Stimulated activated naive CD4-positive, alpha-beta T cell treated with Interleukin-2 at 50 U/mL for 16 hours (primary cell): ENCODE results near the gene MS4A4E.
"Not testable (repeated sequence)": the region's sequence is repeated elsewhere in the genome, so short reads cannot be mapped to it uniquely, and the experiment has no call there.

ENCODE experiments used
- DNase-seq: peaks from one replicate; lab custom pipeline; 2025; lab: John Stamatoyannopoulos, UW

The MS4A4E gene

DNA sequence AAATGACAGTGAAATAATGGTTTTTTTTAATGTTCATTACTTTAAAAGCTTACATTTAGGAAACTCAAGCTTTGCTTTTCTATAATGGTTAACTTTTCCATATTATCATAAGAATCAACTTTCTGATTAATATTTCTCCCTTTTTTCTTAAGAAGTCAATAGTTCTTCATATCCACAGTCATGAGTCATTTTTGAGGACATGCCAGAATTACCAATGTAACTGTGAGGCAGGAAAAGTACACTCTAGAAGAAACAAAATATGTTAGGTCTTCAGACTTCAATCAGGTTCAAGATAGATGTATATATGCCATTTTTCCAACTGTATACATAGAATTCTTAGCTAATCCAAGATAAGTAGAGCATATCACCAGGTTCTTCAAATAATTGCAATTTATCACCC lies 70.9 kb downstream of the MS4A4E start:
- no peak for DNase-seq

DNA sequence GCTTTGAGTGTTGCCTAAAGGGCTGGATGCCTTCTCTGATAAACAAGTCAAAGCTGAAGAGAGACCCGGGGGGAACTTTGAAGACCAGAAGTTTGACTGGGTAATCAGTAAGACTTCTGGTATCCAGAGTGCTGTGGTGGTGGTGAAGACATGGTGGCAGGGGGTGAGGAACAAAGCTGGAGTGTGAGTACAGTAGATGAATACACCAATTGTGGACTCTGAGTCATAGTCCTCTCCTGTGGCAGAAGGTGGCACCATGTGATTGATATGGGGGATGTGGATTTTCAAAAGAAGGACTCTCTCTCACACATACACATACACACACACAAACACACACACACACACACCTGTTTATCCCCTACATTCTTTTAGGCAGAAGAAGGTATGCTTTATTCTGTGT lies 72.4 kb downstream of the MS4A4E start:
- no peak for DNase-seq

DNA sequence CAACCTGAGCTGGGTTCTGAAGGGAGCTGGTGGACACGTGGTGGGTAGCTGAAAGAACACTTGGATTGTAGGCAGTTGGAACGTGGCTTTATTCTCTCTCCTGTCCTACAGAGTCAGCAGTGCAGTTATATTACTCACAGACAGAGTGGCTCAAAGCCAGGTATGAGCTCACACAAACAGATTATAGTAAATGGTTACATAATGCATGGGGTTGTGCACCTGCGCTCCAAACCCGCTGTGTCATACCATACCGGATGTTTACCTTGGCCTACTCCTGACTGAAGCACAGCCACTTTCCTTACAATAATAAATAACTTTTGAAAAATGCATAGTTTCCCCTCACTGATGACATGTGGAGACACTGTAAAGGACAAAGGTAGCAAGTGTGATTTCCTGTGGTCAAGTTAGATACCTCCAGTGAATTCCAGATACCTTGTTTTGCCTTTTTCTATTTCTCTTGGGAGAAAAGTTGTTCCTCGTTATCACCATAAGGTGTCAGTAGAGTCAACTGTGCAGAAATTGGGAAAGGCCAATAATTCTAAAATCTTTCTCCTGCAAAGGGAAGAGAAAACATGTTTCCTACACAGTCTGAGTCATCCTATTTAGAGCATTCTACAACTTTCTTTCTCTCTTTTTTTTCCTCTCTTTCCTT lies 73.5 kb downstream of the MS4A4E start:
- DNase-seq = no peak

DNA sequence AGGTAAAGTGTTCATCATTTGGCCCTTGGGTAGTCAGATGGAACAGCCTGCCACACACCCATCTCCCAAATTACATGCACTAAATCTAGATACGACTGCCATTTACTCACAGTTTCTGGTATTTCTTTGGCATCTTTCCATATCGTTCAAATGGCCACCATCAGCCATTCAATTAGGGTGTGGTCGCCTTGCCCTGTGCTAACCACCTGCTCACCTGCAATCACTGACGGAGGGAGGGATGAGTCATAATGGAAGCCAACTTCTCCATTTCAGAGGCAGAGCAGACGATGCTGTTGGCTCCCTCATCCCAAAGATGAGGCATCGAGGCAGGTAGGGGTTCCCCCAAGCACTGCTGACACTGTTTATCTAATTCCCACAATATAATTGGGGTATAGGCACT lies 74.6 kb downstream of the MS4A4E start:
- no peak for DNase-seq

DNA sequence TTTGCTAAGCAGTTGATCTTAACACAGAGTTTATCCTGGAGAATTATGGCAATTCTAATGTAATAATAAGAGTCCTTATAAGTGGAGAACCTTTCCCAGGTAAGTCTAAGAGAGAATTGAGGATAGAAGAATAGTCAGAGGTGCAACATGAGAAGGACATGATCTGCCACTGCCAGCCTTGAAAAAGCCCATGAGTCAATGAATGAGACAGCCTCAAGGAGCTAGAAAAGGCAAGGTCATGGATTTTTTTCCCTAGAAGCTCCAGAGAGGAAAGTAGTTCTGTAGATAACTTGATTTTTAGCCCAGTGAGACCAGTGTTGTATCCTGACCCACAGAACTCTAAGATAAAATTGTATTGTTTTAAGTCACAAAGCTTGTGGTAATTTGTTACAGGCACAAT lies 77.0 kb downstream of the MS4A4E start:
- DNase-seq = no peak

DNA sequence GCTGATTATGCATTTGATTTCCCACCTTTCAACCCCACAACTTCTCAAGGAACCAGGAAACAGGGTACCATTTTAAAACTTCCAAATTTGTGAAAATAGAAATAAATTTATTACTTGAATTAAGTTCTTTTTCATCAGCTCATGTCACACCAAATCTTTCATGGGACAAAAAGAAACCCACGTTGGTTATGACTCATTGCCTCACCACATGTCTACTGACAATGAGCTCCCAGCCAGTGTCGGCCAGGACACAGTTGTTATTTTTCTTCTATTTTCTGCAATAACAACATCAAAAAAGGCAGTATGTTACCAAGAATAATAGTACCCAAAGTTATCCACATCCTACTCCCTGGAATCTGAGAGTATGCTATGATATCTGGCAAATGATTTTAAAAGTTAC lies 77.4 kb downstream of the MS4A4E start:
- DNase-seq = no peak

DNA sequence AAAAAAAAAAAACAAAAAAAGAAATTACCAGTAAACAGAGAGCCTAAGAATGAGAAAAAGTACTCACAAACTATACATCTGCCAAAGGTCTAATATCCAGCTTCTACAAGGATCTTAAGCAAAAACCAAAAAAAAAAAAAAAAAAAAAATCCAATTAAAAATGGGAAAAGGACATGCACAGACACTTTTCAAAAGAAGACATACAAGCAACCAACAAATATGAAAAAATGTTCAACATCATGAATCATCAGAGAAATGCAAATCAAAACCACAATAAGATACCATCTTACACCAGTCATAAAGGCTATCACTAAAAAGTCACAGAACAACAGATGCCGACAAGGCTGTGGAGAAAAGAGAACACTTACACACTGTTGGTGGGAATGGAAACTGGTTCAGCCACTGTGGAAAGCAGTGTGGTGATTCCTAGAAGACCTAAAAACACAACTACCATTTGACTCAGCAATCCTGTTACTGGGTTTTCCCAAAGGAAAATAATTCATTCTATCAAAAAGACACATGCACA lies 78.3 kb downstream of the MS4A4E start:
- no peak for DNase-seq

DNA sequence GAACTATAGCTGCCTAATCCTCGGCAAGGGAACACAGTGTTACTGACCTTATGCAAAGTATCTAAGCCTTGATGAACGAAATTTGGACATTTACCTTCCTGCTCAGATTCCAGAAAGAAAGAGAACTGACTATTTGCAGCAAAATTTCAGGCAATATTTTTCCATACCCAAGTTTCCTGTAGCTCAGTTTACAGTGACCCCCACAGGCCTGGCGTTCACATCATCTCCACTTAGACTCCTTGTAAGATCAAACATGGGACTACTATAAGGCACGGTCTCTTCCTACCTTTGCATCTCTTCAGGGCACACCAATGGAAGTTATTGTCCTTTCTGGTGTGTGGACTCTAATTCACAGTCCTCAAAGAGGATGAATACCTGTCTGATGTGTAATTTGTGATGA lies 81.2 kb downstream of the MS4A4E start:
- DNase-seq = no peak

DNA sequence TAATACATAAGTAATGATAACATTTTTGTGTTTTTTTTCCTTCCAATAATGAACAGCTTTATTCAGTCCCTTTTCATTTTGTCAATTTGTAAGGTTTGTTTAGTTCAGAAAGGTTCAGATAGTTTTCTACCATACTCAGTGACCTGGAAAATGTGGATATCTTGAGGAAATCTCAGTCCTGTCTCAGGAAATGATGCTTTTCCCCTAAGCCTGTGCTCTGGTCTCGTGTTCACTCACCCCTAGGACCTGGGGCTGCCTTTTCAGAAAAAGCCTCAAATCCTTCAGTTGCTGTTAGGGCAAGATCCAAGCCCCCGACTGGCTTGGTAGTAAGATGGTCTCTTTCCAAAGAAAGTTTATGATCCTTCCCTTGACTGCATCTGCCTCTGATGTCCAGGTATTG lies 81.8 kb downstream of the MS4A4E start:
- DNase-seq = no peak

DNA sequence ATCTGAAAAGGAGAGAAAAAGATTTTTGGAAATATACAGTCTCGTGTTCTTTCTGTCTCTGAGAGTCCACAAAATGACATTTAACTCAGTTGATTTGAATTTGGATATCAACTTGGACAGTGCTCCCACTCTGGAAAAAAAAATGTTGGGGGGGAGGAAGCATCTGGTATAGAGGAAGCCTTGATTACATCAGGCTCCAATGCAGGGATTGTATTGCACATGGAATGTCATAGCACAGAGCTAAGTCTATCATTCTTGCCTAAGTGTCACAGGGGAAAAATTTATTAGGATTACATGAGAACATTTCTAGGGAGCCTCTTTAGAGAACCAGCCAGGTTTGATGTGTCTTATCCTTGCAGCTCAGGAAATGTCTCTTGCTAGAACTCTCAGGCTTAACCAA lies 83.1 kb downstream of the MS4A4E start:
- DNase-seq = no peak

DNA sequence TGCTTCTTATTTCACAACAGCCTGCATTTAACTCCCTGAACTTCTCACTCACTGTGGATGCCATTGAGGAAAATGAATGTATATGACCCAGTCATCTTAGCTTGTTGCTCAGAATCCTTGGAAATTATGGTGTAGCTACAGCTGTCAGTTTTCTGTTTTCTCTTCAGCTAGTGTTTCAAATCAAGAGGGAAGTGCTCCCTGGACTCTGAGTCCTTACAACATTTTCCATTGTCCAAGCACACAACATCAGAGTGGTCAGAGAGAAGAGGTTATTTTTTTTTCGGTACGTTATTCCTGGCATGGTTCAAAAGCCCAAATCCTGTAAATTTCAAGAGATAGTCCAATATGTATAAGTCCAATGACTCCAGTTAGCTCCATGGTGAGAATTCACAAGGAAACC lies 83.7 kb downstream of the MS4A4E start:
- DNase-seq = no peak

DNA sequence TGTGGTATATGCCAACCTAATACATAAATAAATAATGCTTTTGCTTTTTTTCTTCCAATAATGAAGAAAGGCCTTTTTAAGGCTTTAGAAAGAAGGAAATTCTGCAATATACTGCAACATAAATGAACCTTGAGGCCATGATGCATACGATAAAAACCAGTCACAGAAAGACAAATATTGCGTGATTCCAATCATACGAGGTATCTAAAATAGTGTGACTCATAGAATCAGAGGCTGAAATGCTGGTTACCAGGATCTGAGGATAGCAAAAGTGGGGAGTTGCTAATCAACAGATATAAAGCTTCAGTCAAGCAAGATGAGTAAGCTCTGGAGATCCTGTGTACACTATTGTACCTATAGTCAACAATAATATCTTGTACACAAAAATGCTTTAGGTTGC lies 84.3 kb downstream of the MS4A4E start:
- DNase-seq = no peak

DNA sequence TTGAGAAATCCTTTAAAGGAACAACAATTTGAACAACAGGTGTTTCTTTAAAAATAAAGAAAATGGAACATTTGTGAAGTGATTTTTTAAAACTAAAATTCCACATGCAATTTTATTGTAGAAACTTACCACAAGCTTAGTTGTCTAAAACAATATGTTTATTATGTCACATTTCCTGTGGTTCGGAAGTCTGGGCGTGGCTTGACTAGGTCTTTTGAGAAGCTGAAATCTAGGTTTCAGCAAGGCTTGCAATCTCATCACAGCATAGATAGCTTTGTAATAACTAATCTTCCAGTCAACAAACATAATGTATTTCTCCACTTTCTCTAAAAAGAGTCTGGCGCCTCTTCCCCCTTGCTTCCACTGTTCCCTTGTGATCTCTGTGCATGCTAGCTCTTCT lies 87.0 kb downstream of the MS4A4E start:
- no peak for DNase-seq

DNA sequence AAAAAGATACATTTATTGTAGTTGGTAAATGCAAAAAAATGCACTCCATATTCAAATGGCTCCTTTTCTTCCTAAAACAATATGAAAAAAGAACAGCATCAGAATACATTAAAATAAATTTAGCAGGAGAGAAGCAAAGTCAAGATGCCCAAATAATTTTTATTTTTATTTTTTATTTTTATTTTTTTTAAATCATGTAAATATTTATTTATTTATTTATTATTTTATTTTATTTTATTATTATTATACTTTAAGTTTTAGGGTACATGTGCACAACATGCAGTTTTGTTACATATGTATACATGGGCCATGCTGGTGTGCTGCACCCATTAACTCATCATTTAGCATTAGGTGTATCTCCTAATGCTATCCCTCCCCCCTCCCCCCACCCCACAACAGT lies 90.2 kb downstream of the MS4A4E start:
- DNase-seq = not testable (repeated sequence)

DNA sequence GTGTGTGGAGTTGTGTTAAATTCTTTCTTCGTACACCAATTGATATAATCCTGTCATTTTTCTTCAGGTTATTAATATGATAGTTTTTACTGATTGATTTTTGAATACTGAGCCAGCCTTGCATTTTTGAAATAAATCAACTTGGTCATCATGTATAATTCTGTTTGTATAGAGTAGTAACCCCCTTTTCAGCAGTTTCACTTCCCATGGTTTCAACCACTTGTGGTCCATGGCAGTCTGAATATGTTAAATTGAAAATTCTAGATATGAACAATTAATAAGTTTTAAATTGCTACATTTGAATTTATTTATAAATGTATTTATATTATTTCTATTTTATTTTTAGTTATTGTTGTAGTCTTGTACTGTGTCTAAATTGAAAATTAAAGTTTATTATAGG lies 92.7 kb downstream of the MS4A4E start:
- no peak for DNase-seq
